Body of pancreas (tissue), 4 donors: ENCODE results near the gene SETDB1. TPM values are rescaled to one million over a fixed set of nuclear protein-coding genes. Genes with fewer than 3 reads are reported as not detected.

Experiments used
- ATAC-seq: fragments of 150-250 bp; one replicate; pipeline ENCODE4 v1.9.1; 2016
- DNase-seq, 4 donors: peaks; one replicate each; pipeline ENCODE4 v3.0.0-alpha.2; 2019
- H3K27ac ChIP-seq, 4 donors: fragments of 200-600 bp; sonication (generic); 1 replicate in 3 of 4; 2 replicates in 1 of 4; pipeline versions ENCODE4 v1.5.1 to v1.6.1; 2016 to 2019; ENCODE audit warnings: mild to moderate bottlenecking in 1 of 4, mixed read lengths in 1 of 4, moderate library complexity in 1 of 4
- H3K27me3 ChIP-seq, 2 donors: fragments of 200-600 bp; sonication (generic); one replicate each; pipeline ENCODE4 v1.6.0; 2016; ENCODE audit warnings: mild to moderate bottlenecking in 1 of 2
- H3K36me3 ChIP-seq, 2 donors: fragments of 200-600 bp; sonication (generic); replicated peaks in 1 of 2; 2 replicates each; pipeline ENCODE4 v1.5.1; 2016; ENCODE audit warnings: low read depth in 2 of 2; ENCODE audit not compliant: insufficient read depth in 1 of 2
- H3K4me1 ChIP-seq: fragments of 200-600 bp; sonication (generic); one replicate; pipeline ENCODE4 v1.6.0; 2016
- H3K4me3 ChIP-seq, 2 donors: fragments of 200-600 bp; sonication (generic); 1 replicate in 1 of 2; 2 replicates in 1 of 2; pipeline ENCODE4 v1.5.1; 2016 to 2019
- H3K9me3 ChIP-seq, 3 donors: fragments of 200-600 bp; sonication (generic); 1 replicate in 2 of 3; 2 replicates in 1 of 3; pipeline ENCODE4 v1.5.1; 2016
- POLR2A ChIP-seq, 3 donors: fragments of 450-650 bp; IDR thresholded peaks; one replicate each; pipeline ENCODE4 v1.6.1; 2016; ENCODE audit warnings: antibody characterized with exemption in 3 of 3, mild to moderate bottlenecking in 2 of 3
- WGBS, 2 donors: methylation state at CpG; one replicate each; pipeline ENCODE4 v1.1.5; 2017; 5-methylcytosine and 5-hydroxymethylcytosine counted together
- intact Hi-C: fragments of 100-400 bp; cut with DNase I; formaldehyde crosslinking; loops from one replicate; pipeline ENCODE4 v1.15.1; 2023
- total RNA-seq, 2 donors: library from RNA; depleted of rRNA; stranded (reverse); fragments of >200 nt; gene quantifications; one replicate each; pipeline ENCODE4 v1.1.0, GENCODE V29; 2016
- TF ChIP-seq, protein P1 (sequence below), 7 experiments: fragments of 450-650 bp in 4 of 7; fragments of 200-600 bp in 3 of 7; sonication (generic) in 3 of 7; IDR thresholded peaks; one replicate each; pipeline ENCODE4 v1.5.1; 2016 to 2019; ENCODE audit warnings: antibody characterized with exemption in 7 of 7

SETDB1 gene
- total RNA-seq, 2 donors from 2014 or later: 26.5 to 45.2 TPM

DNA sequence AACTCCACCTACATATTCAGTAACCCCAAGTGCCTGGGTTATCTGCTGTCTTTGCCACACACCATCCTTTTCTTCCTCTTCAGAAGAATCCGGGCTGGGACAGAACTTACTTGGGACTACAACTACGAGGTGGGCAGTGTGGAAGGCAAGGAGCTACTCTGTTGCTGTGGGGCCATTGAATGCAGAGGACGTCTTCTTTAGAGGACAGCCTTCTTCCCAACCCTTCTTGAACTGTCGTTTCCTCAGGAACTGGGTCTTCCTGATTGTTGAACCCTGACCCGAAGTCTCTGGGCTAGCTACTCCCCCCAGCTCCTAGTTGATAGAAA, 38.0 kb downstream of the SETDB1 start:
- DNase-seq: no peak
- WGBS, 2 donors: 88 to 94% methylated on average over 5 of the region's 5 CpGs
- H3K27me3 ChIP-seq: no peaks in the 10 kb centered on the region

GRCh38 chr1:150965605-150966004, 39.4 kb downstream of the SETDB1 start:
- Histone ChIP-seq H3K36me3 (peaks cover 12 to 48% of the 10 kb centered on the region in 2 donors), H3K27me3 (no peaks in the 10 kb centered on the region), H3K27ac (no peak overlapping the region), H3K4me1 (peaks cover 12% of the 10 kb centered on the region), H3K4me3 (no peak overlapping the region), H3K9me3 (no peaks in the 10 kb centered on the region)
- no peak for ATAC-seq
- DNase-seq: no peak
- intact Hi-C loops: no loop called here
- TF ChIP-seq POLR2A (IDR thresholded peaks at IDR 0.05): no peak
- TF ChIP-seq, protein P1, sequence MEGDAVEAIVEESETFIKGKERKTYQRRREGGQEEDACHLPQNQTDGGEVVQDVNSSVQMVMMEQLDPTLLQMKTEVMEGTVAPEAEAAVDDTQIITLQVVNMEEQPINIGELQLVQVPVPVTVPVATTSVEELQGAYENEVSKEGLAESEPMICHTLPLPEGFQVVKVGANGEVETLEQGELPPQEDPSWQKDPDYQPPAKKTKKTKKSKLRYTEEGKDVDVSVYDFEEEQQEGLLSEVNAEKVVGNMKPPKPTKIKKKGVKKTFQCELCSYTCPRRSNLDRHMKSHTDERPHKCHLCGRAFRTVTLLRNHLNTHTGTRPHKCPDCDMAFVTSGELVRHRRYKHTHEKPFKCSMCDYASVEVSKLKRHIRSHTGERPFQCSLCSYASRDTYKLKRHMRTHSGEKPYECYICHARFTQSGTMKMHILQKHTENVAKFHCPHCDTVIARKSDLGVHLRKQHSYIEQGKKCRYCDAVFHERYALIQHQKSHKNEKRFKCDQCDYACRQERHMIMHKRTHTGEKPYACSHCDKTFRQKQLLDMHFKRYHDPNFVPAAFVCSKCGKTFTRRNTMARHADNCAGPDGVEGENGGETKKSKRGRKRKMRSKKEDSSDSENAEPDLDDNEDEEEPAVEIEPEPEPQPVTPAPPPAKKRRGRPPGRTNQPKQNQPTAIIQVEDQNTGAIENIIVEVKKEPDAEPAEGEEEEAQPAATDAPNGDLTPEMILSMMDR (IDR thresholded peaks at IDR 0.05): no peak
- 78 to 95% methylated on average over 4 of the region's 4 CpGs for WGBS, 2 donors

More for the DNA sequence above, 38.0 kb downstream of the SETDB1 start:
- no peaks in the 10 kb centered on the region for H3K9me3 ChIP-seq
- no peak overlapping the region for H3K4me3 ChIP-seq
- no peak for ATAC-seq
- H3K36me3 ChIP-seq: peaks cover 12 to 55% of the 10 kb centered on the region in 2 donors
- H3K27ac ChIP-seq: no peak overlapping the region
- intact Hi-C loops: no loop called here
- TF ChIP-seq, protein P1 (IDR thresholded peaks at IDR 0.05): no peak
- TF ChIP-seq POLR2A (IDR thresholded peaks at IDR 0.05): no peak
- no peaks in the 10 kb centered on the region for H3K4me1 ChIP-seq

- 74 to 82% methylated on average over 6 of the region's 6 CpGs for WGBS, 2 donors
- ATAC-seq (no peak), DNase-seq (no peak)
- Histone ChIP-seq H3K27ac (no peak overlapping the region), H3K36me3 (peaks cover 12 to 45% of the 10 kb centered on the region in 2 donors), H3K4me1 (peaks cover 16% of the 10 kb centered on the region), H3K27me3 (no peaks in the 10 kb centered on the region), H3K4me3 (no peak overlapping the region), H3K9me3 (no peaks in the 10 kb centered on the region)
- intact Hi-C loops: no loop called here
- TF ChIP-seq POLR2A (IDR thresholded peaks at IDR 0.05): no peak
- TF ChIP-seq, protein P1 (IDR thresholded peaks at IDR 0.05): no peak
Observed at GRCh38 chr1:150966011-150966410, 39.8 kb downstream of the SETDB1 start.

GRCh38 chr1:150967936-150968335, 41.8 kb downstream of the SETDB1 start:
- H3K4me3 ChIP-seq: no peak overlapping the region
- H3K27me3 ChIP-seq: no peaks in the 10 kb centered on the region
- ATAC-seq (no peak), DNase-seq (no peak)
- no peaks in the 10 kb centered on the region for H3K9me3 ChIP-seq
- peaks cover 12 to 42% of the 10 kb centered on the region in 2 donors for H3K36me3 ChIP-seq
- H3K27ac ChIP-seq: no peak overlapping the region
- intact Hi-C loops: no loop called here
- WGBS, 2 donors: 94 to 97% methylated on average over 11 to 13 of the region's 13 CpGs
- H3K4me1 ChIP-seq: peaks cover 35% of the 10 kb centered on the region
- TF ChIP-seq, protein P1 (IDR thresholded peaks at IDR 0.05): no peak
- TF ChIP-seq POLR2A (IDR thresholded peaks at IDR 0.05): no peak

- ATAC-seq (no peak), DNase-seq (no peak)
- Histone ChIP-seq H3K27ac (no peak overlapping the region), H3K4me1 (peaks cover 41% of the 10 kb centered on the region), H3K9me3 (no peaks in the 10 kb centered on the region), H3K27me3 (no peaks in the 10 kb centered on the region), H3K4me3 (no peak overlapping the region), H3K36me3 (peaks cover 12 to 40% of the 10 kb centered on the region in 2 donors)
- TF ChIP-seq POLR2A (IDR thresholded peaks at IDR 0.05): no peak
- TF ChIP-seq, protein P1 (IDR thresholded peaks at IDR 0.05): no peak
- 86 to 94% methylated on average over 4 of the region's 4 CpGs for WGBS, 2 donors
- intact Hi-C loops: no loop called here
Observed at GRCh38 chr1:150968491-150968890, 42.3 kb downstream of the SETDB1 start.
